Inferior parietal cortex (tissue), 1 donor: ENCODE measurements around the gene SYCN.

Source experiments
- DNase-seq: peaks from one replicate; pipeline ENCODE4 v3.0.0-alpha.2; 2016; ENCODE audit errors: extremely low spot score

The SYCN gene

DNA sequence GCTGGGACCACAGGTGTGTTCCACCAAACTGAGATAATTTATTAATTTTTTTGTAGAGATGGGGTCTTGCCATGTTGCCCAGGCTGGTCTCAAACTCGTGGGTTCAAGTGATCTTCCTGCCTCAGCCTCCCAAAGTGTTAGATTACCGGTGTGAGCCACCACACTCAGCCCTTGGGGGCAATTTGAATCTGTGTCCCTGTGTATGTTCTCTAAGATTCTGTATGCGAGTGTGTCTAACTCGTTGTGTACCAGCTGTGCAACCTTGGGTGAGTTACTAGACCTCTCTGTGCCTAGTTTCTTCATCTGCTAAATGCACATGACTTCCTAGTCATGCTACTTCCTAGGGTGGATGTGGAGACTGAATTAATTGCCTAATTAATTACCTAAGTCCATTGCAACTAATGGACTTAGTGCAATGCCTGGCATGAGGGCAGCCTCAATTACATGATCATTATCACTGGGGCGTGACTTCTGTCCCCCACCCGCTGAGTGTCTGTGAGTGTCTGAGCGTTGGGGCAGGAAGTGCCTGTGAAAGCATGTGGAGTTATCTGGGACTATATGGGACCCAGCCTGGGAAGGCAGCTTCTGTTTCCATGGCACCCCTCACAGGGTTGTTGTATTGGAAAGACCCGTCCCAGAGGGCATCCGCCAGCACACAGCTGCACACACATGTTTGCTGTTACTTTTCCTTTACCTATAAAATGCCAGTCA is 9.1 kb downstream of the SYCN start:
- DNase-seq, result no peak

GRCh38 chr19:39193803-39194202 is 10.3 kb downstream of the SYCN start:
- no peak for DNase-seq

DNA sequence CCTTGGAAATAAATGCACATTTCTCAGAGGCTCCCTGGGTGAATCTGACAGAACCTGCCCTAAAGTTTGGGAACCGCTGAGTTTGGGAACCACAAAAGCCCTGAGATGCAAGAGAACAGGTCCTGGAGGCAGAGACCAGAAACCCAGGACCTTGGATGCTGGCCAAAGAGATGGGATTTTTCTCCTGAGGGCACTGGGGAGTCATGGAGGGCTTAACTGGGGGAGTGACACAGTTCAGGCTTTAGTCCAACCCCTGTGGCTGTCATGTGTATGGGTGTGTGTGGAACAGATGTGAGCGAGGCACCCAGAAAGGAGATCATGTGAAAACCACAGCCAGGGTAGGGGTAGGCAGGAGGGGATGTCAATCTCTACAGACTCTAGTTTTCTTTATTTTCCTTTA is 11.2 kb downstream of the SYCN start:
- no peak for DNase-seq

GRCh38 chr19:39190768-39191167 is 13.3 kb downstream of the SYCN start:
- DNase-seq, result no peak

GRCh38 chr19:39188960-39189359 is 15.1 kb downstream of the SYCN start:
- no peak for DNase-seq

DNA sequence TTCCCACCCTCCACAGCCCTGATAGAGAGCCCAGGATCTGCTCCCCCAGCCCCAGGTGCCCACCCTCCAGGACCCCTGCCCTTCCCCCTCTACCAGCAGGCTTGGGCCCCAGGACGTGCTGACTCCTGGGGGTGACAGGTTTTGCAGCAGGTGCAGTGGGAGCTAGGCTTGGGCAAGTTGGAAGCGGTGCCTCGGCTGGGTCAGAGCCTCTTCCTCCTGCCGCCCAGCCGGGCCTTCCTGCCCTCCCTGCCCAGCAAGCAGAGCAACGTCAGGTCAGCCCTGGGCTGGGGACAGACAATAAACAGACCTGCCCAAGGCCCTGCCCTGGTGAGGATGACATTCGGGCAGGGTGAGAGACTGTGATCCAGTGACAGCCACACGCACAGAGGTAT is 16.5 kb downstream of the SYCN start:
- DNase-seq, result no peak

- no peak for DNase-seq
These were observed 17.7 kb downstream of the SYCN start for GRCh38 chr19:39186391-39186790.

- no peak for DNase-seq
These were observed 21.0 kb downstream of the SYCN start for GRCh38 chr19:39183104-39183503.

DNA sequence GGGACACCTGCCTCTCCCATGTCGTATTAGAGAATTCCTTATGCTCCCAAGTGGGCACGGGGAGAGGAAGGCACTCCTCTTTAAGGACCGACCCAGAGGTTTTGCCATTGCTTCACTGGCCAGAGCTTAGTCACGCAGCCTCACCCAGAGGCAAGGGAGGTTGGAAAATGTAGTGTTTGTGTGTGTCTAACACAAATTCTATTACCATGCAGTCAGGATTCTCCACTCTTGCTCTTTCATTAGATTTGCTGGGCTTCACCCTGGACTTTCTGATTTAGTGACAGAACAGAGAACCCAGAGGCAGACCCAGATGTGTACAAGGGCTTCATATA is 21.9 kb downstream of the SYCN start:
- DNase-seq, result no peak

- no peak for DNase-seq
These were observed 22.4 kb downstream of the SYCN start for GRCh38 chr19:39181500-39182173.

- DNase-seq, result no peak
These were observed 23.3 kb downstream of the SYCN start for GRCh38 chr19:39180749-39181148.

- DNase-seq, result no peak
These were observed 24.3 kb downstream of the SYCN start for GRCh38 chr19:39179754-39180153.

DNA sequence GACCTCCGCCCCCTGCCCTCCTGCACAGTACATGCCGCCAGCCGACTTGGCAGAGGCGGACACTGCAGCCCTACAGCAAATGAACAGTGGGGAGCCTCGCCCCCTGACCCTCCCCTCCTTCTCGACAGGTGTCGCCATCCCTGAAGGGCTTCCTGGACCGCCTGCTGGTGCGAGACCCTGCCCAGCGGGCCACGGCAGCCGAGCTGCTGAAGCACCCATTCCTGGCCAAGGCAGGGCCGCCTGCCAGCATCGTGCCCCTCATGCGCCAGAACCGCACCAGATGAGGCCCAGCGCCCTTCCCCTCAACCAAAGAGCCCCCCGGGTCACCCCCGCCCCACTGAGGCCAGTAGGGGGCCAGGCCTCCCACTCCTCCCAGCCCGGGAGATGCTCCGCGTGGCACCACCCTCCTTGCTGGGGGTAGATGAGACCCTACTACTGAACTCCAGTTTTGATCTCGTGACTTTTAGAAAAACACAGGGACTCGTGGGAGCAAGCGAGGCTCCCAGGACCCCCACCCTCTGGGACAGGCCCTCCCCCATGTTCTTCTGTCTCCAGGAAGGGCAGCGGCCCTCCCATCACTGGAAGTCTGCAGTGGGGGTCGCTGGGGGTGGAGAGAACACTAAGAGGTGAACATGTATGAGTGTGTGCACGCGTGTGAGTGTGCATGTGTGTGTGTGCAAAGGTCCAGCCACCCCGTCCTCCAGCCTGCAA is 25.6 kb downstream of the SYCN start:
- DNase-seq, result no peak

- no peak for DNase-seq
These were observed 26.3 kb downstream of the SYCN start for GRCh38 chr19:39177736-39178135.

- no peak for DNase-seq
These were observed 26.9 kb downstream of the SYCN start for GRCh38 chr19:39177110-39177699.

DNA sequence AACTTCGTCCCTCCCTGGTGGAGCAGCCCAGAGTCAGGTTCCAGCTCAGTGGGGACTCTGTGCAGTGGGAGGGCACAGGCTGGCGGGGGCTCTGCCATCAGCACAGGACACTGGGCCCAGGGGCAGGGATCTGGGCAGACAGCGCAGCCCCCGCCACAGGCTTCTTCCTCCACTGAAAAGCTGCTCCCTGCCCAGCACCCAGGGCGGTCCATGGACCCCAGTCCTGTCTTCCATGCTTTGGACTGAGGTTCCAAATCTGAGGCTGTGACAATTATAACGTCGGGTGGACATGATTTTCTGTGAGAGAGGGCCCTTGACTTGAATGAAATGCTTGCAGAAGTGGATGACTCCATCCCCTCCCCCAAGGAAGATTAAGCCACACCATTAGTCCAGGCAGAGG is 28.5 kb downstream of the SYCN start:
- DNase-seq, result no peak

DNA sequence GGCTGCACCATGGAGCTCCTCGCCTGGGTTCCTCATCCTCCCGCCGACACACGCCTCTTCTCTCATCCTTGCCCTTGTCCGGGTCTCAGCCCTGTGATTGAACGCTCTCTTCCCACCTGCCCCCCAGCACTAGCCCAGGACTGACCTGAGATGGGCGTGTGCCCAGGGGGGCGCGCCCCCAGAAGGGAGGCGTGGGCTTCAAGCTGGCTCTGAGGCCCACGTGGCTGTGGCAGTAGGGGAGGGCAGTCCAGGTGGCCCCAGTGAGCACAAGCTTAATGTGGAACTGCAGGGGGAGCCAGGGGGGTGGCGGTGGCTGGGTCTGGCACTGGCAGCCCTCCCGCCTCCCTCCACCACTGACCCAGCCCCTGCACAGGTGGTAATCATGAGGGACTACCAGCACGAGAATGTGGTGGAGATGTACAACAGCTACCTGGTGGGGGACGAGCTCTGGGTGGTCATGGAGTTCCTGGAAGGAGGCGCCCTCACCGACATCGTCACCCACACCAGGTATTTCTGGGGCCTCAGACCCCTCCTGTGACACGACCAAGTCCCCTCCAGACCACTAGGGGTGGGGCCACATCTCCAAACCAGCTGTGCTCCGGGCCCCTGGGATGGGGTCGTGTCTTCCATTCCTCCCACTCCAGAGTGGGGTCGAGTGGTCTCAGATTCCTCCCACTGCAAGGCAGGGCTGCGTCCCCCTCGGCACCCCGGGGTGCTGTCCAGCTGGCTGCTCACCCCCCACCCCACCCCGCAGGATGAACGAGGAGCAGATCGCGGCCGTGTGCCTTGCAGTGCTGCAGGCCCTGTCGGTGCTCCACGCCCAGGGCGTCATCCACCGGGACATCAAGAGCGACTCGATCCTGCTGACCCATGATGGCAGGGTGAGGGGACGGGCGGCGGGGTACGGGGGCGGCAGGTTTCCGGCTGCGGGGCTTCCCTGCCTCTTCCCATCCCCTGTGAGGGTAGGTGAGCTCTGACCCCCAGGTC is 29.2 kb downstream of the SYCN start:
- DNase-seq, result no peak

- no peak for DNase-seq
These were observed 29.9 kb downstream of the SYCN start for GRCh38 chr19:39174142-39174541.

GRCh38 chr19:39173502-39173991 is 30.5 kb downstream of the SYCN start:
- DNase-seq, result no peak

- no peak for DNase-seq
These were observed 31.2 kb downstream of the SYCN start for GRCh38 chr19:39172700-39173501.
